NCI-H460 (cell line): ENCODE results near the gene SCYGR3. TPM values are rescaled to one million over a fixed set of nuclear protein-coding genes. Genes with fewer than 3 reads are reported as not detected.

Experiments used
- DNase-seq: peaks from one replicate; pipeline ENCODE4 v3.0.0-alpha.2; 2016; ENCODE audit warnings: low read depth; ENCODE audit errors: extremely low read depth
- total RNA-seq: library from RNA; depleted of rRNA; stranded (reverse); fragments of >200 nt; shearing (Covaris generic); gene quantifications from 2 replicates; pipeline ENCODE4 v1.2.3, GENCODE V29; 2014; rRNA removed

Gene SCYGR3
- total RNA-seq, 1 experiment from 2014 or later, result not detected

DNA sequence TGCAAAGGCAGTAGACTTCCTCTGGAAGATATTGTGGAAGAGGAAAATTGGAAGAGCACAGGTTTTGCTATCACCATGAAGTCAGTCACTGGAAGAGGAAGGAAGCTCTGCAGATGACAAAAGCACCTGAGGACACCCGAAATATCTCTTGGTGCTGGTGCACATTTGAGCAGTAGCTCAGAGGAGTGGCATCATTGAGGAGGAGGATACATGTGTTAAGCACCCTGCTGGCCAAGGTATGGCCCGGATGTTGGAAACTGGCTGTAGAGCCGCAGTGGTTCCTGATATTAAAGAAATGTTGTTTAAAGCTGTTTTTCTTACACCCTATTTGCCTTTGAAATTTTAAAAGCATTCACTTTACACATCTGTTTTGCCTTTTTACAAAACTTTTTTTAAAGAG, 48.6 kb downstream of the SCYGR3 start:
- no peak for DNase-seq

DNA sequence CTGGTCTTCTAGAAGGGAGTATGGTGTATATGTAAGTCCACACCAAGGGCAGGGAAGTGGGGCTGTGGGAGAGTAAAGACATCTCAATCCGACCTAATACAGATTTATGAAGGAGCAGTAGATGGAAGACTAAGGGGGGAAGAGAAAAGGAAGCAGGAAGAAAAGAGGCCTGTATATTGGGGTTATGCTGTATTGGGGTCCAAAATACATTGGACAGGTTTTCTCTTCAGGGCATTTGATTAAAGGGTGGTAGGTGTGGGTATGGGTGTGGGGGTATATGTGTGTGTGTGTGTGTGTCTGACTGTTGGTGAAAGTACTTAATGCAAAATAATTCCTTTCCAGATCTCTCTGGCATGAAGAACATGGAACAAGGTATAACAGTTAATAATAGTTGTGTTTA, 49.6 kb downstream of the SCYGR3 start:
- no peak for DNase-seq

Other genes with a start within 250 kb of the SCYGR3 start
- 0.72 and 0.99 TPM in 2 replicates for gene TM4SF20, start 235.5 kb downstream of the SCYGR3 start, total RNA-seq
- not detected in 2 replicates for gene SCYGR1, start 226.9 kb downstream of the SCYGR3 start, total RNA-seq
- gene AGFG1, start 142.7 kb downstream of the SCYGR3 start, total RNA-seq, result 191 and 213 TPM in 2 replicates
- gene SCYGR2, start 15.9 kb downstream of the SCYGR3 start, total RNA-seq, result not detected in 2 replicates
- 0.10 and 0.14 TPM in 2 replicates for gene SCYGR4, start 2.7 kb upstream of the SCYGR3 start, total RNA-seq
- not detected in 2 replicates for gene SCYGR5, start 52.0 kb upstream of the SCYGR3 start, total RNA-seq
- 9.7 and 12.3 TPM in 2 replicates for gene SLC19A3, start 103.2 kb upstream of the SCYGR3 start, total RNA-seq
- gene SCYGR6, start 109.9 kb upstream of the SCYGR3 start, total RNA-seq, result not detected in 2 replicates
- not detected in 2 replicates for gene SCYGR7, start 113.5 kb upstream of the SCYGR3 start, total RNA-seq
- not detected in 2 replicates for gene SCYGR8, start 131.1 kb upstream of the SCYGR3 start, total RNA-seq
- 7.1 and 10.8 TPM in 2 replicates for gene CCL20, start 199.0 kb upstream of the SCYGR3 start, total RNA-seq